Esophagus squamous epithelium (tissue), 4 donors: ENCODE results near the gene RANBP9.

ENCODE experiments used
- CTCF ChIP-seq, 6 experiments: fragments of 450-650 bp in 4 of 6; fragments of 200-600 bp in 2 of 6; sonication (generic) in 2 of 6; IDR thresholded peaks; one replicate each; pipeline ENCODE4 v1.5.1; 2016 to 2019; ENCODE audit warnings: antibody characterized with exemption in 6 of 6, mild to moderate bottlenecking in 4 of 6, moderate library complexity in 4 of 6
- POLR2A ChIP-seq, 4 donors: fragments of 450-650 bp; IDR thresholded peaks; one replicate each; pipeline ENCODE4 v1.6.1; 2017; ENCODE audit warnings: antibody characterized with exemption in 4 of 4, mild to moderate bottlenecking in 4 of 4, moderate library complexity in 3 of 4

GRCh38 chr6:13730704-13731103, 19.1 kb upstream of the RANBP9 start:
- TF ChIP-seq CTCF (IDR thresholded peaks at IDR 0.05) (no peak), POLR2A (IDR thresholded peaks at IDR 0.05) (no peak)
